Activated naive CD4-positive, alpha-beta T cell (primary cell): ENCODE measurements around the gene B2M.
A peak's percentile ranks its signal among the peaks of the same experiment; 100 is the strongest.
"Not testable (repeated sequence)": the region's sequence is repeated elsewhere in the genome, so short reads cannot be mapped to it uniquely, and the experiment has no call there.

Experiments used
- DNase-seq, 4 experiments: peaks; one replicate each; lab custom pipeline; 2025; lab: John Stamatoyannopoulos, UW

B2M gene

GRCh38 chr15:44711096-44711742 lies at the start of gene B2M, which contains the start of gene PATL2:
TSS of gene B2M (plus strand) at chr15:44711517. CDS start at chr15:44711547, 30 bp downstream.
TSS of gene PATL2 (minus strand) at chr15:44711323. CDS start at chr15:44676490, 34,833 bp downstream.
- peak; percentile 92 to 97 (median 96) for DNase-seq

DNA sequence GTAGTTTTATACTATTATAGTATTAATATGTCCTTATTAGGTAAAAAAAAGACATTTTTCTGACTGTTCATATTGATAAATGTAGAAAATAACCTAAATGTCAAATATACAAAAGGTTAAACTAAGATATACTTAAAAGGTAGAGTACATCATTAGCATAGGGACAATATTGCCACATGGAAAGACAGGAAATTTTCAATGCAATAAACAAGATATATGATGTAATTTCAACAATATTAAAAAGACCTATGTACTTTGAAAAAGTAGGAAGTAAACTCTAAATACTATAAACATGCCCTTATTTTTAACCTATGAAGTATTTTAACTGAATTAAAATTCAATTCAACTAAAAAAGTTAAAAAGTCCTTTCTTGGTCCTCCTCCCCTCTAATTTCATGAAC lies 49.7 kb upstream of the B2M start:
- DNase-seq, result no peak

- DNase-seq, result peak; percentile 47 to 80 (median 64)
These were observed 48.6 kb upstream of the B2M start for GRCh38 chr15:44662478-44663409.

GRCh38 chr15:44663410-44664308 lies 47.7 kb upstream of the B2M start, which contains the start of gene SPG11:
TSS of gene SPG11 (minus strand) at chr15:44663662. CDS start at chr15:44663647, 15 bp downstream.
- peak; percentile 87 to 91 (median 90) for DNase-seq

DNA sequence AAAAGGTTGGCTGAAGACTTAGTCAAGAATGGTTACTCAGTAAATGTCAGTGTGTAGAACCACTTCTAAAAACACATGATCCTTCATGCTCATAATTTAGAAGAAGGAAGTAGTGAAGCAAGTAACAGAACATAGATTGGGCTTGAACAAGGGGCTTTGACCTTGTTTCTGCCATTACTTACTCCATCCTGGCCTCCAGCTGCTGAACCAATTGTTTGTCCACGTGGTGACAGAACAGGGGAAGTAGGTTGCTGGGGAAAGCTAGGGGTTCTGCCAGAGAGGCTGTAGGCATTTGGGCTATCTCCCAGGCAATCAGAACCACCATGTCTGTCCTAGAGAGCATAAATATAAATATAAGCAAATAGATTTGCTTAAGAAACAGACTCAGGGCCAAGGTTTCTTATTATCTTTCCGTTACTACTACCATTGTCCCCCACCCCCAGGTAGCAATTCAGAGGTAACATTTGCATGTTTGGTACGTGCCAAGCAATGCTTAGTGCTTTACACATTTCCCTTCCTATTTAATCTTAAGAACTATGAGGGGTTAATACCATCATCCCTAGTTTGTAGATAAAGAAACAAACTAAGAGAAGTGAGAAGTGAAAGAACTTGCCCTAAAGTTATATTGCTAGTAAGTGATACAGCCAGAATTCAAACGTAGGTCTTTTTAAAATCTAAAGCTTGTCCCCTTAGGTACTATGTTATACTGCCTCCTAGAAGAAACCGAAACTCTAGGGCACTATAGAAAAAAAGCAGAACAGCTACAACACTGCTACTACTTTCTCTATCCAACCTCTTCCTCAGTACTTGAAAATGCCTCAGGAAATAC lies 44.9 kb upstream of the B2M start:
- DNase-seq, result no peak

DNA sequence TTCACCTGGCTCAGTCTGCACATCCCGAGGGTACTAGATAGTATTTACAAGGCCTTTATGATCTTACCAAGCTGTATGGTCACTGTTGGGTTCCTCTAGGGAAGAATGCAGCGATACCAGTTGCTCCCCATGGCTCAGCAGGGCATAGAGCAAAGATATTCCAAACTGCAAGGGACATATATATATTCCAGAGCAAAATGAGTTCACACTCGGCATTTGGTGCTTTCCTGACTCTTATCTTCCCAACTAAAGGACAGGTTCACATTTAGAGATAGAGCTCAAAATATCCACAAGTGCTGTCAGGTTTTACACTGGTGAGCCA lies 44.3 kb upstream of the B2M start:
- DNase-seq, result no peak

DNA sequence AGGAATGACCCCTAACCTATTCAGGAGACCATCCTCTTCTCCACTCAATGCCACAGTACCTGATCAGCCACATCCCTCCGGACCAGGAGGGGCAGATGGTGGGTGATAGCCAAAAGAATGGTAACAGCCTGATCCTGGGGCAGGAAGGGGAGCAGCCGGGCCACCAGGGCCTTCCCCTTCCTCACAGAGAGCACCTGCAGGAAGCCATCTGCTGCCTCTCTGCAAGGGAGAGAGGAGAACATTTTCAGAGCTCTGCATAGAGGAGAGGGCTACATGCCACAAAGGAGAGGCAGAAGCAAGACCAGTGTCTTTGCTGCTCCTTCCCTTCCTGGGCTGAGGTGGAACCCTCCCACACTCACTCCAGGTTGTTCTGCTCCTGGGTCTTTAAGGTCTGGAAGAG lies 42.4 kb upstream of the B2M start:
- DNase-seq, result no peak

- DNase-seq, result no peak
These were observed 41.0 kb upstream of the B2M start for GRCh38 chr15:44670087-44670950.

GRCh38 chr15:44673639-44674038 lies 37.7 kb upstream of the B2M start:
- no peak for DNase-seq

DNA sequence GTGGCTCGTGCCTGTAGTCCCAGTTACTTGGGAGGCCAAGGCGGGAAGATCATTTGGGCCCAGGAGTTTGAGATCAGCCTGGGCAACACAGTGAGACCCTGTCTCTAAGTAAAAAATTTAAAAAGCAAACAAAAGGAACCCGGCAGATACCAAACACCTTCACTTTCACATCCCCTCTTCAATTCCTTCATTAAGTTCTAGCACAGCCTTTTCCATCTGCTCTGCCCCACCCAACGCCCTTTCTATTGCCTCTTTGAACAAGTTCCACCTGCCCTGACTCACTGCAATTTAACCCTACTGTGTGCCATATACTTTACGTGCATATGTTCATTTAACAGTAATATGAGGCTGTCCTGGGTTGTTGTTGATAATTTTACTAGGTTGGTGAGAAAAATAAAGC lies 35.4 kb upstream of the B2M start:
- DNase-seq, result no peak

GRCh38 chr15:44676676-44677075 lies 34.6 kb upstream of the B2M start:
- DNase-seq, result no peak

GRCh38 chr15:44682211-44682610 lies 29.1 kb upstream of the B2M start:
- no peak for DNase-seq

- peak in 2 of 4 experiments; percentile 72 to 78 for DNase-seq
These were observed 28.3 kb upstream of the B2M start for GRCh38 chr15:44682809-44683682.

GRCh38 chr15:44689318-44689717 lies 22.0 kb upstream of the B2M start:
- not testable (repeated sequence) for DNase-seq

GRCh38 chr15:44690245-44690644 lies 21.1 kb upstream of the B2M start:
- not testable (repeated sequence) for DNase-seq

DNA sequence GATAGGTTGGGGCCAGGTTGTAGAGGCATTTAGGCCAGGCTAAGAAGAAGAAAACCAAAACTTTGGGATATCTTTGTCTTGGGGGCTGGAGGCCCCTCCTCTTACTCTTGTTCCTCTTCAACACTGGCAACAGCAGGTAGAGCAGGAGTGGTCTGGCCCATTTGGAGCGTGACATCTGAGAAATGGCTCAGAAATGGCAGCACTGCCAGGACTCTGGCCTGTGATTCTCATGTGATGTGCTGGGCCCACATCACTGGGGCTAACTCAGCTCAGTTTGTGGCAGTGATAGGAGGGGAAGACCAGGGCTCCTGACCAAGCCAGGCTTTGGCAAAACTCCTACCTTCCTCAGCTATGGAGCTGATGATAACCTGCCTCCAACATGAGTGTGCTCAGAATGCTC lies 18.7 kb upstream of the B2M start:
- DNase-seq, result no peak

GRCh38 chr15:44694416-44694815 lies 16.9 kb upstream of the B2M start:
- no peak for DNase-seq

DNA sequence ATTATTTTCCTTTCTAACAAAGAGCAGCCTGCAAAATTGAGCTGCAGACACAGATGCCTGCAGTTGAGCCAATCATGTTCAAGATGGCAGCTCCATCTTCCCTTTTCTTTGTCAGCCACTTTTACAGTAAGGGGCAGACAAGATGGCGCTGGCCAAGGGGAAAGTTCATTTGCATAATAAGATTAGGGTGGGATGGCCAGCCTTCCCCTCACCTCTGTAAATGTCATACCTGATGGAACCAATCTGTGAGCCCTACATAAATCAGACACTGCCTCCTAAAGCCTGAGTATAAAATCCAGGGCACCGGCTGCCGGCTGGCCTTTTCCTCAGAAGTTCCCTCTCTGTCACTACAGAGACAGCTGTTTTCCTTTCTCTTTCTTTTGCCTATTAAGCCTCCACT lies 16.0 kb upstream of the B2M start:
- no peak for DNase-seq

DNA sequence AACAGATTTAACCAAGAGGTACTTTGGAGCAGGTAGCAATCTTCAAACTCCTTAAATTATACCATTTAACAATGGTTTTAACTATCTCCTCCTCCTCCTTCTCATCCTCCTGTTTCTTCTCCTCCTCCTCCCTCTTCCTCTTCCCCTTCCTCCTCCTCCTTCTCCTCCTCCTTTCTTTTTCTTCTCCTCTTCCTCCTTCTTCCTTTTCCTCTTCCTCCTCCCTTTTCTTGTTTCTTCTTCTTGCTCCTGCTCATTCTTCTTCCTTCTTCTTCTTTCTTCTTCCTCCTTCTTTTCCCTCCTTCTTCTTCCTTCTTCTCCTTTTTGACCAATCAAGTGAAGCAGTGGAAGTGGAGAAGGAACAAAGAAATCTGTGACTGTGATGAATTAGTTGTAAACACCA lies 14.3 kb upstream of the B2M start:
- DNase-seq, result no peak
